ENCODE data around the gene MRGPRF. TPM values are rescaled to one million over a fixed set of nuclear protein-coding genes. Genes with fewer than 3 reads are reported as not detected.

MRGPRF gene
- total RNA-seq, 2 experiments from 2014 or later, result not detected

DNA sequence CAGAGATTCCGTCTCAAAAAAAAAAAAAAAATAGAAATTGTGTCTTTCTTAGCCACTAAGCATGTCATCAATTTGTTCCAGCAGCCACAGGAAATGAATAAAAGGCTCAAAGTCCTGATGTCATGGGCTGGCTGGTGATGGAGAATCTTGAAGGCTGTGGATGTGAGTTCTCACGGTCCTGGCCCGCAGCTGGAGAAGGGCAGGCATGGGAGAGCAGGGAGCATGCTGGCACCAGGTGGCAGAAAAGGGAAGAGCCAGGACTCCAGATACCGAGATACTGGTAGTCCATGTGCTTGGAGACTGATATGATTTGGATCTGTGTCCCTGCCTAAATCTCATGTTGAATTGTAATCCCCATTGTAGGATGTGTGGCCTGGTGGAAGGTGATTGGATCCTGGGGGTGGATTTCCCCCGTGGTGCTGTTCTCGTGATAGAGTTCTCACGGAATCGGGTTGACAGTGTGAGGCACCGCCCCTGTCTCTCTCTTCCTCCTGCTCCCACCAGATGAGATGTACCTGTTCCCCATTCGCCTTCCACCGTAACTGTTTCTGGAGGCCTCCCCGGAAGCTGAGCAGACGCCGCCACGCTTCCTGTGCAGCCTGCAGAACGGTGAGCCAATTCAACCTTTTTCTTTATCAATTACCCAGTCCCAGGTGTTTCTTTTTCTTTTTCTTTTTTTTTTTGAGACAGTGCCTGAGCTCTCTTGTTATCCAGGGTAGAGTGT is 50.4 kb downstream of the MRGPRF start:
- no peaks in the 10 kb centered on the region for H4K20me1 ChIP-seq (ENCODE audit: insufficient read depth, low read length)
- H3K4me2 ChIP-seq (ENCODE audit: low read length), result no peak overlapping the region
- intact Hi-C loops (cut with micrococcal nuclease; ENCODE audit: unreplicated experiment), result no loop called here
- TF ChIP-seq, protein P1, sequence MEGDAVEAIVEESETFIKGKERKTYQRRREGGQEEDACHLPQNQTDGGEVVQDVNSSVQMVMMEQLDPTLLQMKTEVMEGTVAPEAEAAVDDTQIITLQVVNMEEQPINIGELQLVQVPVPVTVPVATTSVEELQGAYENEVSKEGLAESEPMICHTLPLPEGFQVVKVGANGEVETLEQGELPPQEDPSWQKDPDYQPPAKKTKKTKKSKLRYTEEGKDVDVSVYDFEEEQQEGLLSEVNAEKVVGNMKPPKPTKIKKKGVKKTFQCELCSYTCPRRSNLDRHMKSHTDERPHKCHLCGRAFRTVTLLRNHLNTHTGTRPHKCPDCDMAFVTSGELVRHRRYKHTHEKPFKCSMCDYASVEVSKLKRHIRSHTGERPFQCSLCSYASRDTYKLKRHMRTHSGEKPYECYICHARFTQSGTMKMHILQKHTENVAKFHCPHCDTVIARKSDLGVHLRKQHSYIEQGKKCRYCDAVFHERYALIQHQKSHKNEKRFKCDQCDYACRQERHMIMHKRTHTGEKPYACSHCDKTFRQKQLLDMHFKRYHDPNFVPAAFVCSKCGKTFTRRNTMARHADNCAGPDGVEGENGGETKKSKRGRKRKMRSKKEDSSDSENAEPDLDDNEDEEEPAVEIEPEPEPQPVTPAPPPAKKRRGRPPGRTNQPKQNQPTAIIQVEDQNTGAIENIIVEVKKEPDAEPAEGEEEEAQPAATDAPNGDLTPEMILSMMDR (conservative IDR thresholded peaks at IDR 0.05; ENCODE audit: low read length), result no peak
- TF ChIP-seq EZH2phosphoT487 (IDR thresholded peaks at IDR 0.05; ENCODE audit: borderline replicate concordance, low read depth, low read length), result no peak
- H3K9me2 ChIP-seq (ENCODE audit: insufficient read depth, low read length), result no peaks in the 10 kb centered on the region
- ChIA-PET POLR2A (no interaction called here), CTCF (ENCODE audit: unreplicated experiment) (no interaction called here)
- no peak overlapping the region for H3K4me3 ChIP-seq (ENCODE audit: low read depth, low read length, poor library complexity, severe bottlenecking)
- no peak overlapping the region for H2AFZ ChIP-seq (ENCODE audit: low read length)
- no peak for DNase-seq (ENCODE audit: low spot score)
- H3K79me2 ChIP-seq (ENCODE audit: insufficient read depth, low read depth, low read length), result no peaks in the 10 kb centered on the region
- H3K4me1 ChIP-seq (ENCODE audit: insufficient read depth, low read length, poor library complexity, severe bottlenecking), result no peaks in the 10 kb centered on the region
- no peaks in the 10 kb centered on the region for H3K36me3 ChIP-seq (ENCODE audit: insufficient read depth, low read length)
- BruUV-seq (replicated peaks), result no TSS peak
- H3K27ac ChIP-seq (ENCODE audit: low read depth, low read length, poor library complexity, severe bottlenecking), result no peak overlapping the region
- H3K9me3 ChIP-seq (ENCODE audit: low read length), result no peaks in the 10 kb centered on the region

DNA sequence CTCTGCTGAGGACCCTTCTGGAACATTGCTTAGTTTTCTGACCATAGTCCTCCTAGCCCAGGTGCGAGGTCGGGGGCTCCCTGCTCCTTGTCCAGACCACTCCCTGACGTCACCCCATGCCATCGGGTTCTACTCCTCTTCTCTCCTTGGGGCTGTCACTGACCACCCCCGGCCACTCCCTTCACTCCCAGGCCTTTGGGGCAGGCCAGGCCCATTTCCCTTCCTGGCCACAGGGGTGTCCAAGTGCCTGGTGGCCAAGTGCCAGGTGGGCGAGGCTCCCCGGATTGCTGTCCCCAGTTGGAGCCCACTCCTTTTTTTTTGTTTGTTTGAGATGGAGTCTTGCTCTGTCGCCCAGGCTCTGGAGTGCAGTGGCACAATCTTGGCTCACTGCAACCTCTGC is 51.8 kb downstream of the MRGPRF start:
- no peak overlapping the region for H2AFZ ChIP-seq (ENCODE audit: low read length)
- intact Hi-C loops (cut with micrococcal nuclease; ENCODE audit: unreplicated experiment), result no loop called here
- no peak for DNase-seq (ENCODE audit: low spot score)
- no peak overlapping the region for H3K4me3 ChIP-seq (ENCODE audit: low read depth, low read length, poor library complexity, severe bottlenecking)
- H3K9me2 ChIP-seq (ENCODE audit: insufficient read depth, low read length), result no peaks in the 10 kb centered on the region
- H3K27ac ChIP-seq (ENCODE audit: low read depth, low read length, poor library complexity, severe bottlenecking), result no peak overlapping the region
- H3K36me3 ChIP-seq (ENCODE audit: insufficient read depth, low read length), result no peaks in the 10 kb centered on the region
- no TSS peak for BruUV-seq (replicated peaks)
- H3K4me2 ChIP-seq (ENCODE audit: low read length), result no peak overlapping the region
- TF ChIP-seq EZH2phosphoT487 (IDR thresholded peaks at IDR 0.05; ENCODE audit: borderline replicate concordance, low read depth, low read length), result no peak
- TF ChIP-seq, protein P1 (conservative IDR thresholded peaks at IDR 0.05; ENCODE audit: low read length), result no peak
- no peaks in the 10 kb centered on the region for H3K9me3 ChIP-seq (ENCODE audit: low read length)
- ChIA-PET POLR2A (no interaction called here), CTCF (ENCODE audit: unreplicated experiment) (no interaction called here)
- H3K4me1 ChIP-seq (ENCODE audit: insufficient read depth, low read length, poor library complexity, severe bottlenecking), result no peaks in the 10 kb centered on the region
- no peaks in the 10 kb centered on the region for H4K20me1 ChIP-seq (ENCODE audit: insufficient read depth, low read length)
- H3K79me2 ChIP-seq (ENCODE audit: insufficient read depth, low read depth, low read length), result no peaks in the 10 kb centered on the region

DNA sequence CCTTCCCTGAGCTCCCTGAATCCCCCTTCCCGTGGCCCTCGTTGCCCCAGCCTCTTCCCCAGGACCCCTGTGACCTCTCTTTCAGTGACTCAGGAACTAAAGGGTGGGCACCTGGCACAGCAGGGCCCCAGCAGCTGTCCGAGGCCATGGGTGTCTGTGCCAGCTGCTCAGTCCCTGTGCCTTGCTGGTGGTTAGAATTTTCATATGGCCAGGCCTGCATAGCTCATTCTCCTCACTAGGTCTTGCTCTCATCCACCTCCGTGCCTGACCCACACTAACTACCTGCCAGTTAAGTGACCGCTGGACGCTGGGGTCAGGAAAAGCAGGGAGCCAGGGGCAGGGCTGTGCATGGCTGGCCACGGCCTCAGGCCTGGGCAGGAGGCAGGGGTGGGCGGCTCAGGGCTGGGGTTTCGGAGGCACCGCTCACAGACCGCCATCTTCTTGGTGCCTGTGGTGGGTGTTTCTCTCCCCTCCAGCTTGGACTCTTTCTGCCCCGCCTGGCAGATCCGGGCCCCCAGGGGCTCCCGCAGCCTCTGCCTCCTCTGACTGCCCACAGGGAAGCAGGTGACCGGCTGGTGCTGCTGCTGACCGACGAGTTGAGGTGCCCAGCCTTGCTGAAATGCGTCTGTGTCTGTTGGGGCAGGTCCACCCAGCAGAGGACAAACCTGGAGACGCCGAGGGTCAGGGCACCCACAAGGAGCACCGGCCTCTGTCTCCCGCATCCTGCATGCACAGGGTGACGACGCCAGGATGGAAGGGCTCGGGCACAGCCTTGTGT is 52.6 kb downstream of the MRGPRF start:
- Histone ChIP-seq H3K4me3 (ENCODE audit: low read depth, low read length, poor library complexity, severe bottlenecking) (no peak overlapping the region), H3K9me3 (ENCODE audit: low read length) (no peaks in the 10 kb centered on the region), H3K9me2 (ENCODE audit: insufficient read depth, low read length) (no peaks in the 10 kb centered on the region), H2AFZ (ENCODE audit: low read length) (no peak overlapping the region), H3K36me3 (ENCODE audit: insufficient read depth, low read length) (no peaks in the 10 kb centered on the region), H3K4me1 (ENCODE audit: insufficient read depth, low read length, poor library complexity, severe bottlenecking) (no peaks in the 10 kb centered on the region), H3K4me2 (ENCODE audit: low read length) (no peak overlapping the region), H3K27ac (ENCODE audit: low read depth, low read length, poor library complexity, severe bottlenecking) (no peak overlapping the region), H3K79me2 (ENCODE audit: insufficient read depth, low read depth, low read length) (no peaks in the 10 kb centered on the region), H4K20me1 (ENCODE audit: insufficient read depth, low read length) (no peaks in the 10 kb centered on the region)
- TF ChIP-seq, protein P1 (conservative IDR thresholded peaks at IDR 0.05; ENCODE audit: low read length), result no peak
- no peak for TF ChIP-seq EZH2phosphoT487 (IDR thresholded peaks at IDR 0.05; ENCODE audit: borderline replicate concordance, low read depth, low read length)
- BruUV-seq (replicated peaks), result no TSS peak
- POLR2A ChIA-PET, result no interaction called here
- intact Hi-C loops (cut with micrococcal nuclease; ENCODE audit: unreplicated experiment), result no loop called here
- CTCF ChIA-PET (ENCODE audit: unreplicated experiment), result no interaction called here
- no peak for DNase-seq (ENCODE audit: low spot score)
